MG63 (cell line): Measurements from ENCODE around the gene CCDC97. TPM values are rescaled to one million over a fixed set of nuclear protein-coding genes. Genes with fewer than 3 reads are reported as not detected.
A peak's percentile ranks its signal among the peaks of the same experiment; 100 is the strongest.

Source experiments
- DNase-seq: peaks from one replicate; pipeline ENCODE4 v3.0.0-alpha.2; 2020
- H3K27me3 ChIP-seq: fragments of 250-450 bp; sonication (Bioruptor Pico); 2 replicates; pipeline ENCODE4 v1.5.1; 2020; ENCODE audit warnings: mild to moderate bottlenecking, moderate library complexity
- H3K36me3 ChIP-seq: fragments of 250-450 bp; sonication (Bioruptor Pico); 2 replicates; pipeline ENCODE4 v1.5.1; 2020; ENCODE audit warnings: mild to moderate bottlenecking, moderate library complexity
- H3K4me3 ChIP-seq: fragments of 250-450 bp; sonication (Bioruptor Pico); 2 replicates; pipeline ENCODE4 v1.5.1; 2020; ENCODE audit warnings: mild to moderate bottlenecking, moderate library complexity
- H3K9me3 ChIP-seq: fragments of 250-450 bp; sonication (Bioruptor Pico); 2 replicates; pipeline ENCODE4 v1.5.1; 2020; ENCODE audit warnings: mild to moderate bottlenecking, moderate library complexity
- total RNA-seq: library from RNA; depleted of rRNA; stranded (reverse); fragments of >200 nt; shearing (Covaris generic); gene quantifications from 2 replicates; pipeline ENCODE4 v1.2.3, GENCODE V29; 2014; ENCODE audit warnings: low replicate concordance

CCDC97 gene
- total RNA-seq, 1 experiment from 2014 or later = 22.3 TPM

DNA sequence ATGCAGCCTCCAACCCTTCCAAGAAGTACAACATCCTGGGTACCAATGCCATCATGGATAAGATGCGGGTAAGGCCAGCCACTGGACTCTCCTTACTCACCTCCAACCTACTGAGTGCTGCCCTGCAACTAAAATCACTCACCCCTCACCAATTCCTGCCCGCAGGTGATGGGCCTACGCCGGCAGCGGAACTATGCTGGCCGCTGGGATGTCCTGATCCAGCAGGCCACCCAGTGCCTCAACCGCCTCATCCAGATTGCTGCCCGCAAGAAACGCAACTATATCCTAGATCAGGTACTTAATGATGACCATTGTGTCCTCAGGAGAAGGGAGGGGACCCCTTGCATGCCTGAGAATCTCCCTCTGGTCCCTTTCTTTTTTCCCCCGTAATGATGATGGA, 15.6 kb upstream of the CCDC97 start:
- no peak for DNase-seq
- H3K27me3 ChIP-seq = no peaks in the 10 kb centered on the region
- H3K9me3 ChIP-seq = no peaks in the 10 kb centered on the region
- H3K36me3 ChIP-seq = peaks cover 99% of the 10 kb centered on the region
- H3K4me3 ChIP-seq = no peak overlapping the region

DNA sequence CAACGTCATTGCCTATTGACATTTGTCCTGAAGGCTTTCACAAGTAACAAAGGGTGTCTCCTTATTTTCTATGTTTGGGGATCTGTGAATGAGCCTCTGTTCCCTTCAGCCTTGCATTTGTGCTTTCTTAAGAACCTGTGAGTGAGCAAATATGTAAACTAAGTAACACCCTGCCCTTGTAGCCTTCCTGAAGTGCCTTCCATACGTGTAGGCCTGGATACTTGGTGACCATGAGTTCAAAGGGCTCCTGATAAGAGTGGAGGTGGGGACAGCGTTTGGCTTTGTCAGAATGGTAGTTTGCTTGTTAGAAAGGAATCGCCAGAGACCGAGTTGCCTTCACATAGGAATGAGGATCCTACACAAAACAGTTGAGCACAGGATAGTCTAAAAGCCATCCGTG, 14.5 kb upstream of the CCDC97 start:
- Histone ChIP-seq H3K9me3 (no peaks in the 10 kb centered on the region), H3K4me3 (no peak overlapping the region), H3K27me3 (no peaks in the 10 kb centered on the region), H3K36me3 (peaks cover 100% of the 10 kb centered on the region)
- DNase-seq = no peak

DNA sequence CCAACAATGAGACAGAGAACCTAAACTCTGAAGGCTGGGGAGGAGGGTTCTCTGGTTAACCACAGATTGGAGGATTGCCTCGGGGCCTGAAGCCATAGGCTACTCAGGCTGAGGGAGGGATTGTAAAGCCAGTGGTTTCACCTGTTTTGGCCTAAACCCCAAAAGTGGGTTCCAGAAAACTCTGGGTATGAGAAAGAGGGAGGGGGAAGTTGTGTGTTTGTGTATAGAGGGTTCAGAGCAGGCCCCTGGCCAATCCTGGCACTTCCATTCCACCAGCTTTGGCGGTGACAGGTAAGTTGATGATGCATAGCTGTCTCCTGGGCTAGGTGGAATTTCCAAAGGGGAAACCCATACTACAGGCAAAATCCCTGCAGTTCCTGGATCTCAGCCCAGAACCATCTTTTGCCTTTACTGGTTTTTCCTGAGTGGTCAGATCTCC, 13.5 kb upstream of the CCDC97 start:
- no peaks in the 10 kb centered on the region for H3K27me3 ChIP-seq
- H3K4me3 ChIP-seq = no peak overlapping the region
- no peaks in the 10 kb centered on the region for H3K9me3 ChIP-seq
- DNase-seq = no peak
- peaks cover 100% of the 10 kb centered on the region for H3K36me3 ChIP-seq

DNA sequence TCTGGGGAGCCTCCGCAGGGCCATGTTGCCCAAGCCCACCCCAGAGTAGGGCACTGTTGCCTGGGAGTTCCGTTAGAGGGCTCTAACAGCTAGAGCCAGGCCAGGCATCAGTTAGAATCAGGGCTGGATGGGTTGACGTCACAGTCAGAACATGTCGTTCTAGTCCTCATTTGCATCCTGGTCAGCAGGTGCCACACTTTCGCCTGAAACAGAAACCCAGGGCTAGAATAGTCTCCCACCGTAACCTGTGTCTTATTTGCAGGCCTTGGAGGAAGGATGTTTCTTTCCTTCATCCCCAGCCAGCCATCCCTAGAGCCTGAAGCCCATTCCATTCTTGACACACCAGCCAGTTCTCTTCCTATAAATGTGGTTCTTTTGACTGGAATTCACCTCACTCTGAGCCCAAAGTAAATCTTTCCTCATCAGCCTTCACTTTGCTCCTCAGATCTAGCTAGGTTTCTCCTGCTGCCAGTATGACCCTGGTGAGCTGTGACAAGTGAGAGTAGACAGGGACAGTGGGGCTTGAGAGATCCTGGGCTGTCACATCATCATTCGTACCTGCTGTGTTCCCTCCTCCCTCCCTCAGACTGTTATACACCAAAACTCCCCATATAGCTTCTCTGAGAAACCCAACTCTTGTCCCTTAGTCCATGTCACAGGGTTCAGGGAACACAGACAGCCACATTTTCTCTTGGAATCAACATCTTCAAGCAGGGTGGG, 12.2 kb upstream of the CCDC97 start:
- no peaks in the 10 kb centered on the region for H3K27me3 ChIP-seq
- H3K4me3 ChIP-seq = no peak overlapping the region
- no peaks in the 10 kb centered on the region for H3K9me3 ChIP-seq
- DNase-seq = no peak
- peaks cover 99% of the 10 kb centered on the region for H3K36me3 ChIP-seq

DNA sequence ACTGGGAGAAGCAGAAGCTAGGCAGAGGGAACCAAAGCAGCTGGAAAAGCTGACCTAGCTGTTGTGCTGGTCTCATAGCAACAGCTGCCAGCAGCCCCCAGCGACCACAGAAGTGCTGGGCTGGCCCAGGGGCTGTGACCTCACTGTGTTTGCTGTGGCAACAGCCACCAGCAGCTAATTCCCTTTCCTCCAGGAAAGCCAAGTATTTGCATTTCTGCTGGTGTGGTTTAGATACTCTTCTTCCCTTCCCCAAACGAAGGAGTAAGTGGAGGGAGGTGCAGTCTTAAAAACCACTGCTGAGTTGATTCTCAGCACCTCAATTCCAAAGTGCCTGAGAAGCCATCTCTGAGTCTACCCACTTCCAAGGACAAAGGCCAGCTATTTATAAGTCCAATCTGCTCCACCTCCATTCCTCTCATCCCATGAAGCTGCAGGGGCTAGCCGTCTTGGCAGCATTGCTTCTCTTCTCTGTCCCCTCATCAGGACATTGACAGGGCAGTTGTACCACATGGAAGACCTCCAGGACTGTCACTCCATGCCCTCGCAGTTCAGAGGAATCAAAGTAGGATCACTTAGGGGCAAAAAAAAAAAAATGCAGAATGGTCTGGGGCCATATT, 11.5 kb upstream of the CCDC97 start:
- H3K36me3 ChIP-seq = peaks cover 99% of the 10 kb centered on the region
- H3K4me3 ChIP-seq = no peak overlapping the region
- DNase-seq = peak; percentile 39
- no peaks in the 10 kb centered on the region for H3K9me3 ChIP-seq
- no peaks in the 10 kb centered on the region for H3K27me3 ChIP-seq

DNA sequence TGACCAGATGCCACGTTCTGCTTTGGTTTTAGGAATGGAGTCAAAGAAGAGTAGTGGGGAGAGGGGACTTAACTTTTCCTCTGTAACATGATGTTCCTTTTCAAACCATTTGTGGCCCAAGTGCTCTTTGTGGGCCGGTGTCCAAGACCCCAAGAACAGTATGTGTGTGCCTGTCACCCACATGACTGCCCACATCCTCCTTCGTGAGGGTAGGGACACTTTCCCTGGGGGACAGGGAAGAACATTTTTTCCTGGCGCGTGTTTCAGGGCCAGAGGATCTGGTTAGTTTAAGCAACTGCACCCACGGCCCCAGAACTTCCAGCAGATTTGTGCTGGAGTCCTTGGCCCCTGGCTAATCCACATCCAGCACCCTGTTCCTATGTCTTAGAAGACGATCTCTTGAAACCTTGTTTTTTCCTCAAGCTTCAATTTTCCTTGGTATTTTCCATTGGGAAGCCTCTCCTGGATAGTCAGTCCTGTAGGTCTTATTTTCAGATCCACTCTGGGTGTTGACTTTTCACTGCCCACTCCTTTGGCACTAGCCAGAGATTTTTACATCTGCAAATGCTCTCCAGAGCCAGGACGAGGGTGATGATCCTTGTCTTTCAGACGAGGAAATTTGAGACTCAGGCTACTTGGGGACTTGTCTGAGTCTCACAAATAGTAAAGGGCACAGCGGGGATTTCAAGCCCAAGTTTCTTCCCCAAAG, 10.8 kb upstream of the CCDC97 start:
- Histone ChIP-seq H3K27me3 (no peaks in the 10 kb centered on the region), H3K4me3 (no peak overlapping the region), H3K9me3 (no peaks in the 10 kb centered on the region), H3K36me3 (peaks cover 99% of the 10 kb centered on the region)
- DNase-seq = no peak

DNA sequence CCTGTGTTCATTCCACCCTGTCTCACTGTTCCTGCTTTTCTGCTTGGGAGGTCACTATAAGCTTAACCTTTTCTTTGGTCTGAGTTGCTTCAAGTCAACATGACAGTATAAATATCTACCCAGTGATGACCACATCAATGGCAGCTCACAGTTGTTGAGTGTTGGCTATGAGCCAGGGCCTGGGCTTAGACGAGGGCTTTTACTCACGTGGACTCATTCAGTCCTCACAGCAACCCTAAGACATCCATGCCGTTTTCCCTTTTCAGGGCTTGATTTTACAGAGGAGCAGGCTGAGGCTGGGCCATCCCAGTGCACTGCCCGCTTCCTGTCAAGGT, 10.2 kb upstream of the CCDC97 start:
- Histone ChIP-seq H3K9me3 (no peaks in the 10 kb centered on the region), H3K27me3 (no peaks in the 10 kb centered on the region), H3K4me3 (no peak overlapping the region), H3K36me3 (peaks cover 99% of the 10 kb centered on the region)
- no peak for DNase-seq

DNA sequence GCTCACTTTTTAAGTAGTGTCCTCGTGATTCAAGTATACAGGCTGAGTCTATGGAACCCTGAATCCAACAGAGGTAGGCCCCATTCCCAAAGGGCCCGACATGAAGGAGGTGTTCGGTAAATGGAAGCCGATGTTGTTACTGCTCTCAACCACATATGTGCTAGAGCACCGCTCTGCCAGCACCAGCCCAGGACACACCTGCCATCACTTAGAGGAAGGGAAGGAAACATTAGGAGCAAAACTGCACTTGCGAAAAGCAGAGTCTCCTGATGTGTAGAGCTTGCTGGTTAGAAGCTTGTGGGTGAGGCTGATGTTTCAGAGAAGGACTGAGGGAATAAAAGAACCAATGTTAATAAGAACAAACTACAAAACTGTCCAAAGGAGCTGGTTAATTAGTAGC, 9.4 kb upstream of the CCDC97 start:
- Histone ChIP-seq H3K36me3 (peaks cover 98% of the 10 kb centered on the region), H3K9me3 (no peaks in the 10 kb centered on the region), H3K4me3 (no peak overlapping the region), H3K27me3 (no peaks in the 10 kb centered on the region)
- no peak for DNase-seq

DNA sequence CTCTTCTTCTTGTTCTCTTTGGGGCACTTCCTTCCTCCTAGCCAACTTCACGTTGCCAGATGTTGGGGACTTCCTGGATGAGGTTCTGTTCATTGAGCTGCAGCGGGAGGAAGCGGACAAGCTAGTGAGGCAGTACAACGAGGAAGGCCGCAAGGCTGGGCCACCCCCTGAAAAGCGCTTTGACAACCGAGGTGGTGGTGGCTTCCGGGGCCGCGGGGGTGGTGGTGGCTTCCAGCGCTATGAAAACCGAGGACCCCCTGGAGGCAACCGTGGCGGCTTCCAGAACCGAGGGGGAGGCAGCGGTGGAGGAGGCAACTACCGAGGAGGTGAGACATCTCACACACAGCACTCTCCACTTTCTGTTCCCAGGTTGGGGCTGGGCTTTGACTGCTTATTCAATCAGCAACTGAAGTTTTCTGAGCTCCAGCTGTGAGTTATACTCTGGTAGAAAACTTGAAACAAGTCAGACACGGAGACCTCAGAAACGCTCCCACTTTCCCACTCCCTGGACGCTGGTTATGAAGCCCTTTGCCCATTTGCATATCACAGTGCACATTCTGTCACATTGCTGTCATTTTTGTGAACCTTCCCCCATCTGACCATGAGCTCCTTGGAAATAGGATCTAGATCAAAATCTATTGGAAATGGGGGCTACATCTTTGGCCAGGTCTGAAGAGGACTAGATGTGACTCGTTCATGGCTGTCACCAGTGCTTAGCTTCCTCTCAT, 7.2 kb upstream of the CCDC97 start:
- no peak overlapping the region for H3K4me3 ChIP-seq
- H3K36me3 ChIP-seq = peaks cover 96% of the 10 kb centered on the region
- no peaks in the 10 kb centered on the region for H3K9me3 ChIP-seq
- H3K27me3 ChIP-seq = no peaks in the 10 kb centered on the region
- DNase-seq = no peak

DNA sequence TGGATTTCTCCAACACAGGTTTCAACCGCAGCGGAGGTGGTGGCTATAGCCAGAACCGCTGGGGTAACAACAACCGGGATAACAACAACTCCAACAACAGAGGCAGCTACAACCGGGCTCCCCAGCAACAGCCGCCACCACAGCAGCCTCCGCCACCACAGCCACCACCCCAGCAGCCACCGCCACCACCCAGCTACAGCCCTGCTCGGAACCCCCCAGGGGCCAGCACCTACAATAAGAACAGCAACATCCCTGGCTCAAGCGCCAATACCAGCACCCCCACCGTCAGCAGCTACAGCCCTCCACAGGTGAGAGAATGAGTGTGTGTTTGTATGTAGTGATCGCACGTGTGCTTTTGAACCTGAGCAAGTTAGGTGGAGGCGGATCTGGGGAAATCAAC, 6.0 kb upstream of the CCDC97 start:
- peaks cover 94% of the 10 kb centered on the region for H3K36me3 ChIP-seq
- no peaks in the 10 kb centered on the region for H3K9me3 ChIP-seq
- no peaks in the 10 kb centered on the region for H3K27me3 ChIP-seq
- no peak overlapping the region for H3K4me3 ChIP-seq
- no peak for DNase-seq

DNA sequence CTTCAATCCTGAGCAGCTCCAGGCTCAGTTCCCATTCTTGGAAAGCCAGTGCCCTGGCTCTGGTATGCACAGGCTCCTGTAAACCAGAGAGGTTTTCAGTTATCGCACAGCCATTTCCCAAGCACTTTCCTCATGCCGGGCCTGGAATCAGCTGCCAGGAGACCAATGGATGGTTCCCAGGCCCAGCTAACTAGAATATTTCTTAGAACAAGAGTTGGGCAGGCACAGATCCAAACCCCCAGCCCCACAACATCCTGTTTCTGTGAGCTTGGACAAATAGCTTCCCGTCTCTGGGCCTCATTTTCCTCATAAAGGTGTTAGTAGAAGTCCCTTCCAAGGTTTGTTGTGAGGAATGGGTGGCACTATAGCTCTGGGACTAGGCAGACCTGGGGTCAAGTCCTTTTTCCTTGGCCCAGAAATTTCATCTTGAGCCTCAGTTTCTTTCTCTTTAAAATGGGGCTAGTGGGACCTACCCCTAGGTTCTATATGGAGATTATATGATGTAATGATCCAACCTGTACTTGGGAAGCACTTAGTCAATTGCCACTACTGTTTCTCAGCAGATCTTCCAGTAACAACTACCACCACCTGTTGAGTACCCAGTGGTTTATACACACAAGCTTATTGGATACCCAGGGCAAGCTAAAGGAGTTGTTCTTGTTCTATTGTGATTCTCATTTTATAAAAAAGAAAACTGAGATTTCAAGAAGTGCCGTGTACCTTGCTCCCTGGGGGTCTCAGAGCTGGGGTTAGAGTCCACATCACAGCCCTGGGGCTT, 5.1 kb upstream of the CCDC97 start:
- Histone ChIP-seq H3K27me3 (no peaks in the 10 kb centered on the region), H3K36me3 (peaks cover 87% of the 10 kb centered on the region), H3K9me3 (no peaks in the 10 kb centered on the region), H3K4me3 (no peak overlapping the region)
- no peak for DNase-seq

DNA sequence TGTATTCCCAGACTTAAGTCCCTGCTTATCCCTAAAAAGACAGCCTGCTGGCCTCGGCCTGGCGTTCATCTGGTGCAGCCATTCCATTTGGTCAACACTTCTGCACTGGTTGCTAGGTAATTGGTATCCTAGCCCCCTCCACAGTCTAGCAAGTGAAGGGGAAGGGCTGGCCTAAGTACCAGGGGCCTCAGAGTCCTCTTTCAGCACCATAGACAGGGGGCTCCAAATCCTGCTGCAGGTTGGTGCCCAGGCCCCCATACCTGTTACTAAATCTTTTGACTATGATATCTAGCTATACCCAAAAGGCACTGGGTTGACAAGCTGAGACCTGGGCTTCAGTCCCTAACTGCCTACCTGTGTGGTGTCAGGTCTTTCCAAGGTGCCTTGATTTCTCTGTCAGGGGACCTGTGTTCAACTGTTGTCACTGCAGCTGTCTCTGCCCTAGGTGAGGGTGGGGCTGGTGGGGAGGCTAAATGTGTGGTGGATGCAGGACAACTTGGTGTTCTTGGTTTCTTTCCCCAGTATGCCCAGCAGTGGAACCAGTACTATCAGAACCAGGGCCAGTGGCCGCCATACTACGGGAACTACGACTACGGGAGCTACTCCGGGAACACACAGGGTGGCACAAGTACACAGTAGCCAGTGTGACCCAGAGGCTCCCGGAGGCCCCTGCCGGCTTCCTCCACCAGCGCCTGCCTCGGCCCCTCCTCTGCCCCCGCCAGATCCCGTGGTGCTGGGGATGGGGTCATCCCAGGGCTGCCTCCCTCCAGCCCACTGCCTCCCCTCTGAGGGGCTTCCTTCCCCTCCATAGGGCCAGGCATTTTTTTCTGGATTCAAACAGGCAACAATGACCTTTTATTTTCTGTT, 3.8 kb upstream of the CCDC97 start:
- H3K27me3 ChIP-seq = no peaks in the 10 kb centered on the region
- peaks cover 74% of the 10 kb centered on the region for H3K36me3 ChIP-seq
- H3K4me3 ChIP-seq = no peak overlapping the region
- DNase-seq = no peak
- no peaks in the 10 kb centered on the region for H3K9me3 ChIP-seq

DNA sequence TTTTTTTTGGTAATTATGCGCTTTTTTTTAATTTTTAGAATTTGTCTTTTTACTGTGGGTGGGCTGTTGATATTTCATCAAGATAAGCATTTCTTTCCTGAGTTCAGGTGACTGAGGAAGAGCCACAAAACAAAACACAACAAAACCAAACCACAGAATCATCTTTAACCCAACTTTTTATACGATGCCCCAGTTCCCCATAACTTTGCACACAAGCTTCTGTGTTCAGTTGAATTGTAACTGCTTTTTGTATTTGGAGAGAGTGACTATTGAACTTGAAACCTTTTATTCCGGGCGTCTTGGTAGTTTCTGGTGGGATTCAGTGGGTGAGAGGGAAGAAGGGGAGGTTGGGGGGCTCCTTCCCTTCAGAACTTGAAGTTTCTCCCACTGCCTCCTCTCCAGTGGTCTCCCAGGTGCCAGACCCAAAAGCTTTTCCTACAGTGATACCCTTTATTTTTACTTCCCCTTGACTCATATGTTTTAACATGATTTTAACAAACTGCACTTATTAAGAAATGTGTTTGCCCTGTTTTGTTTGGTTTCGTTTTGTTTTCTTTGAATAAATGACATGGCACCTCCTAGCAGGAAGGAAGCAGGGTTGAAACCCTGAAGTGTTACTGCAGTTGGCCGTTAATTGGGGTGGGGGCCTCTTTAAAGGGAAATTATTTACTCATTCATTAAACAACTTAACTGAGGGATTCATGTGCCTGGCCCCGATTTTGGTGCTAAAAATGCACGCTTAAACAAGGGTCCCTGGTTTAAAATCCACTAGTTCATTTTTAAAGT, 2.7 kb upstream of the CCDC97 start:
- Histone ChIP-seq H3K36me3 (peaks cover 69% of the 10 kb centered on the region), H3K4me3 (no peak overlapping the region), H3K9me3 (no peaks in the 10 kb centered on the region), H3K27me3 (no peaks in the 10 kb centered on the region)
- DNase-seq = no peak

DNA sequence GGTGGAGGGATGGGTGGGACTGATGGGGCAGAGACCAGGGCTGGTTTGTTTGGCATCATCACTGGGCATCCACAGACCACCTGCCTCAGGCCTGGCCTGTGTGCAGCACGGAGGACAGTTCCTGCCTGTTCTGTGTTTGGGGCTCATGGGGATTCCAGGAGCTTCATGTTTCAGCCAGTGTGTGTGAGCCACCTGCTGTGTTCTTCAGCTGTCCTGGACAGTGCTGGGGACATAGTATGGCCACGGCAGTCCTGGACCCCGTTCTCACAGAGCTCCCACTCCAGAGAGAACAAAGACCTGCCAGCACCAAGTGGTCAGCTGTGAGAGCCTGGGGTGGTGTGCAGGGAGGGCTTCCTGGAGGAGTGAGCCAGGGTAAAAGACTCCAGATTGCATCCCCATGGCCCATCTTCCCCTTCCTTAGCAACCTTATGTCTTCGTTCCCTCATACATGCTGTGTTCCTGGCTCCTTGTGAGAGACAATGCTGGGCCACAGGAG, 2.0 kb upstream of the CCDC97 start:
- Histone ChIP-seq H3K27me3 (no peaks in the 10 kb centered on the region), H3K4me3 (no peak overlapping the region), H3K9me3 (no peaks in the 10 kb centered on the region), H3K36me3 (peaks cover 69% of the 10 kb centered on the region)
- DNase-seq = no peak
